A549 (cell line): ENCODE results near the gene ACOXL. TPM values are rescaled to one million over a fixed set of nuclear protein-coding genes. Genes with fewer than 3 reads are reported as not detected.

ENCODE experiments used
- ATAC-seq, 2 experiments: fragments of 200-7000 bp in 1 of 2; fragments of >200 bp in 1 of 2; cut with Nextera tagmentation in 1 of 2; cut with Tn5 transposase in 1 of 2; 3 replicates each; pipeline versions ENCODE4 v1.8.0 to v1.9.1; 2018 to 2020; ENCODE audit warnings: mild to moderate bottlenecking in 1 of 2, moderate library complexity in 1 of 2
- CTCF ChIA-PET: fragments of 300-600 bp; sonication (Branson Sonifier 250); formaldehyde crosslinking; extraction: SDS; loops from one replicate; lab custom pipeline; 2021; ENCODE audit warnings: antibody characterized with exemption, inconsistent platforms; lab: Yijun Ruan, JAX
- POLR2A ChIA-PET: fragments of 350-600 bp; formaldehyde crosslinking; extraction: SDS; loops from one replicate; lab custom pipeline; 2021; ENCODE audit warnings: antibody characterized with exemption, inconsistent platforms; lab: Yijun Ruan, JAX
- DNase-seq, 2 experiments: peaks; one replicate each; pipeline versions ENCODE4 v3.0.0 to v3.0.0-alpha.2; 2011 to 2016; ENCODE audit warnings: low read depth in 1 of 2, low spot score in 1 of 2
- FAIRE-seq: peaks from 2 replicates; lab custom pipeline; 2011; peaks lifted over from hg19 to GRCh38; lab: Jason Lieb, UNC
- H3K27ac ChIP-seq, 2 experiments: fragments of >200 bp; sonication (Bioruptor Twin); formaldehyde crosslinking; 3 replicates each; pipeline ENCODE4 v1.5.1; 2016 to 2017
- H3K4me1 ChIP-seq: fragments of >200 bp; sonication (Bioruptor Twin); formaldehyde crosslinking; 3 replicates; pipeline ENCODE4 v1.6.1; 2016
- H3K4me2 ChIP-seq: fragments of >200 bp; sonication (Bioruptor Twin); formaldehyde crosslinking; 3 replicates; pipeline ENCODE4 v1.6.1; 2016
- H3K4me3 ChIP-seq: fragments of >200 bp; sonication (Bioruptor Twin); formaldehyde crosslinking; 3 replicates; pipeline ENCODE4 v1.5.1; 2016
- H3K9me3 ChIP-seq: fragments of >200 bp; sonication (Bioruptor Twin); formaldehyde crosslinking; 3 replicates; pipeline ENCODE4 v1.6.1; 2016
- BHLHE40 ChIP-seq: IDR thresholded peaks from 2 replicates; pipeline ENCODE4 v1.6.1; 2012; ENCODE audit warnings: low read depth, low read length, inconsistent platforms
- CBX2 ChIP-seq: fragments of 200-600 bp; sonication (generic); IDR thresholded peaks from 2 replicates; pipeline ENCODE4 v1.6.1; 2016; ENCODE audit warnings: low read depth, mild to moderate bottlenecking, borderline replicate concordance
- CBX8 ChIP-seq: fragments of 200-600 bp; sonication (generic); IDR thresholded peaks from 2 replicates; pipeline ENCODE4 v1.6.1; 2016
- CEBPB ChIP-seq, 2 experiments: fragments of >200 bp in 1 of 2; sonication (Bioruptor Twin) in 1 of 2; formaldehyde crosslinking in 1 of 2; IDR thresholded peaks; 2 replicates each; pipeline ENCODE4 v1.6.1; 2012 to 2016
- CHD2 ChIP-seq: fragments of 150-350 bp; IDR thresholded peaks from 2 replicates; pipeline ENCODE4 v1.6.1; 2014; ENCODE audit warnings: low read length; ENCODE audit not compliant: partially characterized antibody
- CHD4 ChIP-seq: fragments of 200-600 bp; sonication (generic); IDR thresholded peaks from 2 replicates; pipeline ENCODE4 v1.6.1; 2016; ENCODE audit warnings: antibody characterized with exemption, mild to moderate bottlenecking, borderline replicate concordance
- CTCF ChIP-seq: fragments of >200 bp; sonication (Bioruptor Twin); formaldehyde crosslinking; IDR thresholded peaks from 3 replicates; pipeline ENCODE4 v1.5.1; 2016
- E2F6 ChIP-seq: IDR thresholded peaks from 2 replicates; pipeline ENCODE4 v1.6.1; 2012; ENCODE audit warnings: low read depth, borderline replicate concordance
- EHMT2 ChIP-seq: fragments of 200-600 bp; sonication (generic); IDR thresholded peaks from 2 replicates; pipeline ENCODE4 v1.6.1; 2016; ENCODE audit warnings: antibody characterized with exemption, low read depth, mild to moderate bottlenecking, moderate library complexity
- ELK1 ChIP-seq: fragments of 150-350 bp; IDR thresholded peaks from 2 replicates; pipeline ENCODE4 v1.6.1; 2014; ENCODE audit warnings: low read depth, mild to moderate bottlenecking, low read length
- EP300 ChIP-seq, 2 experiments: fragments of >200 bp; sonication (Bioruptor Twin); formaldehyde crosslinking; IDR thresholded peaks; 2 replicates in 1 of 2; 3 replicates in 1 of 2; pipeline ENCODE4 v1.6.1; 2016 to 2017
- FOSL2 ChIP-seq, 2 experiments: fragments of 450-650 bp in 1 of 2; fragments of >200 bp in 1 of 2; sonication (Bioruptor Twin) in 1 of 2; formaldehyde crosslinking; IDR thresholded peaks; 2 replicates each; pipeline versions ENCODE4 v1.5.0 to v1.6.1; 2016 to 2020; ENCODE audit warnings: mild to moderate bottlenecking in 1 of 2, moderate library complexity in 1 of 2
- GATA3 ChIP-seq: IDR thresholded peaks from 2 replicates; pipeline ENCODE4 v1.6.1; 2012; ENCODE audit warnings: borderline replicate concordance
- HES2 ChIP-seq: fragments of >200 bp; sonication (Bioruptor Twin); formaldehyde crosslinking; IDR thresholded peaks from 2 replicates; pipeline ENCODE4 v1.6.1; 2016
- HOXA7 ChIP-seq: fragments of 250-450 bp; sonication (Bioruptor Pico); IDR thresholded peaks from 2 replicates; pipeline ENCODE4 v1.5.0; 2020; ENCODE audit warnings: mild to moderate bottlenecking, moderate library complexity
- HOXB13 ChIP-seq: fragments of 250-450 bp; sonication (Bioruptor Pico); IDR thresholded peaks from 2 replicates; pipeline ENCODE4 v1.5.0; 2020; ENCODE audit warnings: low read depth, mild to moderate bottlenecking, moderate library complexity
- JUNB ChIP-seq: fragments of >200 bp; sonication (Bioruptor Twin); formaldehyde crosslinking; IDR thresholded peaks from 2 replicates; pipeline ENCODE4 v1.6.1; 2016
- KDM5A ChIP-seq: fragments of 200-600 bp; sonication (generic); IDR thresholded peaks from 2 replicates; pipeline ENCODE4 v1.6.1; 2016; ENCODE audit warnings: antibody characterized with exemption, mild to moderate bottlenecking
- MAFK ChIP-seq: fragments of 450-650 bp; IDR thresholded peaks from 2 replicates; pipeline ENCODE4 v1.6.1; 2014; ENCODE audit not compliant: partially characterized antibody
- MAZ ChIP-seq: fragments of 150-350 bp; IDR thresholded peaks from 2 replicates; pipeline ENCODE4 v1.6.1; 2014; ENCODE audit warnings: antibody characterized with exemption, low read depth, low read length, borderline replicate concordance
- NFE2L2 ChIP-seq: fragments of 150-350 bp; conservative IDR thresholded peaks from 2 replicates; pipeline ENCODE4 v1.6.1; 2014; ENCODE audit warnings: low read length
- NR3C1 ChIP-seq: fragments of >200 bp; sonication (Bioruptor Twin); formaldehyde crosslinking; IDR thresholded peaks from 3 replicates; pipeline ENCODE4 v1.6.1; 2017
- PBX3 ChIP-seq: IDR thresholded peaks from 2 replicates; pipeline ENCODE4 v1.6.1; 2012
- POLR2A ChIP-seq: IDR thresholded peaks from 2 replicates; pipeline ENCODE4 v1.6.1; 2012; ENCODE audit warnings: mild to moderate bottlenecking, low read length
- RAD21 ChIP-seq, 2 experiments: fragments of >200 bp in 1 of 2; sonication (Bioruptor Twin) in 1 of 2; formaldehyde crosslinking in 1 of 2; IDR thresholded peaks in 1 of 2; conservative IDR thresholded peaks in 1 of 2; 2 replicates in 1 of 2; 3 replicates in 1 of 2; pipeline ENCODE4 v1.6.1; 2012 to 2018; ENCODE audit warnings: inconsistent platforms in 1 of 2
- RFX5 ChIP-seq: fragments of 450-650 bp; IDR thresholded peaks from 2 replicates; pipeline ENCODE4 v1.7.1; 2014; ENCODE audit warnings: antibody characterized with exemption, mild to moderate bottlenecking, moderate library complexity
- RNF2 ChIP-seq: fragments of 200-600 bp; sonication (generic); IDR thresholded peaks from 2 replicates; pipeline ENCODE4 v1.6.1; 2016; ENCODE audit warnings: low read depth, mild to moderate bottlenecking, antibody characterized with exemption, moderate library complexity, borderline replicate concordance
- SMC3 ChIP-seq: fragments of >200 bp; sonication (Bioruptor Twin); formaldehyde crosslinking; IDR thresholded peaks from 3 replicates; pipeline ENCODE4 v1.6.1; 2018; ENCODE audit warnings: inconsistent platforms
- TFCP2L1 ChIP-seq: fragments of 250-450 bp; sonication (Bioruptor Pico); IDR thresholded peaks from 2 replicates; pipeline ENCODE4 v1.5.0; 2021; ENCODE audit warnings: mild to moderate bottlenecking
- USF2 ChIP-seq: fragments of 450-650 bp; IDR thresholded peaks from 2 replicates; pipeline ENCODE4 v1.6.1; 2014; ENCODE audit warnings: antibody characterized with exemption
- ZC3H11A ChIP-seq: fragments of 450-650 bp; IDR thresholded peaks from 2 replicates; pipeline ENCODE4 v1.6.1; 2014; ENCODE audit warnings: antibody characterized with exemption, mild to moderate bottlenecking
- WGBS: methylation state at CpG from one replicate; pipeline ENCODE4 v1.1.6; 2017; ENCODE audit errors: missing lambda C conversion rate; 5-methylcytosine and 5-hydroxymethylcytosine counted together
- polyA plus RNA-seq, 4 experiments: library from polyadenylated mRNA; depleted of rRNA in 3 of 4; stranded (reverse); fragments of >200 nt; fragmentation: RNase III in 1 of 4; extraction: RNeasy Plus Mini Kit Qiagen cat#74134 plus additional on column Dnase treatment in 1 of 4; gene quantifications; 2 replicates in 3 of 4; 3 replicates in 1 of 4; pipeline ENCODE4 v1.2.3, GENCODE V29; 2011 to 2017

ACOXL gene
- polyA plus RNA-seq, 2 of the 4 experiments (the other 2 are of a cell fraction) = not detected

GRCh38 chr2:110813896-110814295, 81.5 kb downstream of the ACOXL start:
- no peak for FAIRE-seq
- TF ChIP-seq NR3C1 (no peak), HES2 (no peak), HOXA7 (CRISPR knock-in tag) (no peak), CHD4 (no peak), ZC3H11A (no peak), NFE2L2 (no peak), MAFK (no peak), BHLHE40 (no peak), FOSL2 (IDR thresholded peaks at IDR 0.05) (no peak), FOSL2 (CRISPR knock-in tag; IDR thresholded peaks at IDR 0.05) (no peak), CHD2 (no peak), EP300 (IDR thresholded peaks at IDR 0.05) (no peak), RFX5 (no peak), EHMT2 (no peak), TFCP2L1 (no peak), ELK1 (no peak), SMC3 (no peak), JUNB (no peak), CEBPB (IDR thresholded peaks at IDR 0.05) (no peak), MAZ (no peak), PBX3 (no peak)
- CTCF ChIA-PET = interaction anchor here (2.4 to 3.6 kb wide), 4 partner anchors 18 to 885 kb away, joined by 11 to 18 read pairs (median 12); no protein-coding TSS in a partner anchor
- H3K27ac ChIP-seq = no peak overlapping the region
- no peak for DNase-seq
- H3K4me2 ChIP-seq = no peak overlapping the region
- no peak overlapping the region for H3K4me3 ChIP-seq
- POLR2A ChIA-PET = no interaction called here
- H3K9me3 ChIP-seq = no peaks in the 10 kb centered on the region
- H3K4me1 ChIP-seq = peaks cover 5% of the 10 kb centered on the region; the same call in 2 of the 3 replicates
- 56% methylated on average over 5 of the region's 5 CpGs for WGBS
- no peak for ATAC-seq

GRCh38 chr2:110815938-110816337, 83.6 kb downstream of the ACOXL start:
- no peak for FAIRE-seq
- Histone ChIP-seq H3K4me2 (no peak overlapping the region), H3K27ac (no peak overlapping the region), H3K4me1 (peaks cover 5% of the 10 kb centered on the region; the same call in 2 of the 3 replicates), H3K9me3 (no peaks in the 10 kb centered on the region), H3K4me3 (no peak overlapping the region)
- ChIA-PET CTCF (interaction anchor here (1.0 kb wide), 1 partner anchor 13 kb away, joined by 3 read pairs; no protein-coding TSS in a partner anchor), POLR2A (no interaction called here)
- WGBS = 29% methylated on average over 1 of the region's 1 CpG
- DNase-seq = no peak
- no peak for TF ChIP-seq CTCF
- TF ChIP-seq CBX2 = no peak
- no peak for TF ChIP-seq FOSL2 (IDR thresholded peaks at IDR 0.05)
- no peak for TF ChIP-seq FOSL2 (CRISPR knock-in tag; IDR thresholded peaks at IDR 0.05)
- no peak for TF ChIP-seq RNF2
- no peak for TF ChIP-seq E2F6
- no peak for TF ChIP-seq KDM5A
- no peak for TF ChIP-seq GATA3
- TF ChIP-seq CHD4 = no peak
- TF ChIP-seq POLR2A = no peak
- TF ChIP-seq HOXB13 (CRISPR knock-in tag) = no peak
- no peak for TF ChIP-seq TFCP2L1
- TF ChIP-seq CBX8 = no peak
- TF ChIP-seq RAD21 (conservative IDR thresholded peaks at IDR 0.05 in 1 of 2, IDR thresholded peaks at IDR 0.05 in 1 of 2) = no peak
- TF ChIP-seq USF2 = no peak
- TF ChIP-seq MAZ = no peak
- TF ChIP-seq BHLHE40 = no peak
- TF ChIP-seq JUNB = no peak
- no peak for TF ChIP-seq EHMT2
- no peak for ATAC-seq
